Omental fat pad (tissue), 4 donors: ENCODE data around the gene GATAD2B. TPM values are rescaled to one million over a fixed set of nuclear protein-coding genes. Genes with fewer than 3 reads are reported as not detected.

ENCODE experiments used
- ATAC-seq: fragments of 150-250 bp; one replicate; pipeline ENCODE4 v1.9.1; 2016; ENCODE audit warnings: mild to moderate bottlenecking, moderate library complexity; ENCODE audit not compliant: low FRiP score
- DNase-seq: peaks from one replicate; pipeline ENCODE4 v3.0.0-alpha.2; 2019; ENCODE audit warnings: low spot score
- CTCF ChIP-seq, 3 donors: fragments of 450-650 bp; IDR thresholded peaks; one replicate each; pipeline ENCODE4 v1.5.1; 2016 to 2017; ENCODE audit warnings: antibody characterized with exemption in 3 of 3, mild to moderate bottlenecking in 3 of 3, moderate library complexity in 2 of 3
- total RNA-seq, 4 donors: library from RNA; depleted of rRNA; stranded (reverse); fragments of >200 nt; gene quantifications; one replicate each; pipeline ENCODE4 v1.1.0, GENCODE V29; 2016

GATAD2B gene
- total RNA-seq, 4 donors from 2014 or later, result 14.3 to 26.2 (median 17.8) TPM

GRCh38 chr1:153872934-153873333 lies 49.8 kb downstream of the GATAD2B start:
- DNase-seq, result no peak
- no peak for TF ChIP-seq CTCF (IDR thresholded peaks at IDR 0.05)
- no peak for ATAC-seq

- ATAC-seq (no peak), DNase-seq (no peak)
- TF ChIP-seq CTCF (IDR thresholded peaks at IDR 0.05), result no peak
Observed at GRCh38 chr1:153872331-153872730, 50.4 kb downstream of the GATAD2B start.

- ATAC-seq (no peak), DNase-seq (no peak)
- TF ChIP-seq CTCF (IDR thresholded peaks at IDR 0.05), result no peak
Observed at GRCh38 chr1:153869486-153869885, 53.3 kb downstream of the GATAD2B start.

- ATAC-seq (no peak), DNase-seq (no peak)
- TF ChIP-seq CTCF (IDR thresholded peaks at IDR 0.05), result no peak
Observed at GRCh38 chr1:153866045-153866850, 56.5 kb downstream of the GATAD2B start.

GRCh38 chr1:153860285-153860684 lies 62.5 kb downstream of the GATAD2B start:
- no peak for ATAC-seq
- TF ChIP-seq CTCF (IDR thresholded peaks at IDR 0.05), result no peak
- no peak for DNase-seq

GRCh38 chr1:153857505-153857904 lies 65.3 kb downstream of the GATAD2B start:
- no peak for TF ChIP-seq CTCF (IDR thresholded peaks at IDR 0.05)
- ATAC-seq (no peak), DNase-seq (no peak)

- ATAC-seq, result no peak
Observed at GRCh38 chr1:153856763-153857162, 66.0 kb downstream of the GATAD2B start.

More at GRCh38 chr1:153856763-153857162, 66.0 kb downstream of the GATAD2B start:
- DNase-seq, result no peak
- no peak for TF ChIP-seq CTCF (IDR thresholded peaks at IDR 0.05)
